ENCODE data around the gene CACFD1.

CACFD1 gene

GRCh38 chr9:133430244-133430643 lies 29.5 kb upstream of the CACFD1 start (continued):
- no peak for TF ChIP-seq ZNF600 (tag by site-specific recombination; IDR thresholded peaks at IDR 0.05)
- no peak for TF ChIP-seq ZSCAN5A (tag by site-specific recombination; IDR thresholded peaks at IDR 0.05)
- TF ChIP-seq ZNF157 (tag by site-specific recombination; IDR thresholded peaks at IDR 0.05): no peak
- TF ChIP-seq ZNF416 (tag by site-specific recombination; IDR thresholded peaks at IDR 0.05): no peak

- H3K9me3 ChIP-seq (ENCODE audit: control insufficient read depth, insufficient read depth, low read depth, low read length): no peaks in the 10 kb centered on the region
- no peak overlapping the region for H3K4me3 ChIP-seq (ENCODE audit: low read depth, low read length)
- H3K27ac ChIP-seq (ENCODE audit: extremely low read depth, low read depth, low read length): no peak overlapping the region
- ChIA-PET CTCF (no interaction called here), POLR2A (no interaction called here)
- no peaks in the 10 kb centered on the region for H3K36me3 ChIP-seq (ENCODE audit: control insufficient read depth in 2 of 2, insufficient read depth in 1 of 2, low read length in 2 of 2)
- no peaks in the 10 kb centered on the region for H3K4me1 ChIP-seq (ENCODE audit: control insufficient read depth, insufficient read depth, low read length)
- TF ChIP-seq ZNF560 (tag by site-specific recombination; IDR thresholded peaks at IDR 0.05; ENCODE audit: borderline replicate concordance) (no peak), ZNF23 (tag by site-specific recombination; IDR thresholded peaks at IDR 0.05; ENCODE audit: borderline replicate concordance) (no peak), ZNF214 (tag by site-specific recombination; IDR thresholded peaks at IDR 0.05; ENCODE audit: borderline replicate concordance) (no peak), ZEB2 (tag by site-specific recombination; IDR thresholded peaks at IDR 0.05) (no peak), ZNF391 (tag by site-specific recombination; IDR thresholded peaks at IDR 0.05; ENCODE audit: borderline replicate concordance, low read depth) (no peak), ZNF645 (tag by site-specific recombination; IDR thresholded peaks at IDR 0.05) (no peak), ZNF530 (tag by site-specific recombination; IDR thresholded peaks at IDR 0.05; ENCODE audit: low read depth) (no peak), ZNF362 (tag by site-specific recombination; IDR thresholded peaks at IDR 0.05) (no peak), IKZF3 (tag by site-specific recombination; IDR thresholded peaks at IDR 0.05) (no peak), ZNF148 (tag by site-specific recombination; IDR thresholded peaks at IDR 0.05; ENCODE audit: borderline replicate concordance) (no peak), ZNF274 (IDR thresholded peaks at IDR 0.05; ENCODE audit: low read length) (no peak), ZNF274 (tag by site-specific recombination; IDR thresholded peaks at IDR 0.05; ENCODE audit: borderline replicate concordance) (no peak), ZNF426 (tag by site-specific recombination; IDR thresholded peaks at IDR 0.05) (no peak)
Observed at GRCh38 chr9:133433351-133433843, 26.4 kb upstream of the CACFD1 start.

- no peaks in the 10 kb centered on the region for H3K36me3 ChIP-seq (ENCODE audit: control insufficient read depth in 2 of 2, insufficient read depth in 1 of 2, low read length in 2 of 2)
- CTCF ChIA-PET: interaction anchor here (0.7 kb wide), 1 partner anchor 48 kb away, joined by 3 read pairs; no protein-coding TSS in a partner anchor
- H3K4me1 ChIP-seq (ENCODE audit: control insufficient read depth, insufficient read depth, low read length): no peaks in the 10 kb centered on the region
- H3K27ac ChIP-seq (ENCODE audit: extremely low read depth, low read depth, low read length): no peak overlapping the region
- no peaks in the 10 kb centered on the region for H3K9me3 ChIP-seq (ENCODE audit: control insufficient read depth, insufficient read depth, low read depth, low read length)
- no peak for TF ChIP-seq HOXA7 (CRISPR knock-in tag; IDR thresholded peaks at IDR 0.05; ENCODE audit: borderline replicate concordance)
- no peak for TF ChIP-seq ZFP3 (tag by site-specific recombination; IDR thresholded peaks at IDR 0.05; ENCODE audit: low read depth)
- no peak for TF ChIP-seq ZFP37 (tag by site-specific recombination; IDR thresholded peaks at IDR 0.05)
- no peak overlapping the region for H3K4me3 ChIP-seq (ENCODE audit: low read depth, low read length)
- POLR2A ChIA-PET: no interaction called here
Observed at GRCh38 chr9:133436681-133437080, 23.1 kb upstream of the CACFD1 start.
